NT2/D1 (cell line): Measurements from ENCODE around the gene OGA.

Source experiments
- DNase-seq: peaks from one replicate; pipeline ENCODE4 v3.0.0-alpha.2; 2011; ENCODE audit warnings: low read depth, low spot score
- H3K27me3 ChIP-seq: 2 replicates; pipeline ENCODE4 v1.6.0; 2011; ENCODE audit warnings: mild to moderate bottlenecking; ENCODE audit not compliant: insufficient read length, insufficient read depth
- H3K36me3 ChIP-seq: 2 replicates; pipeline ENCODE4 v1.6.1; 2011; ENCODE audit warnings: mild to moderate bottlenecking, low read length, mixed read lengths; ENCODE audit not compliant: insufficient read depth, insufficient read length
- H3K4me1 ChIP-seq: 2 replicates; pipeline ENCODE4 v1.5.1; 2011; ENCODE audit not compliant: insufficient read depth, insufficient read length
- H3K4me3 ChIP-seq: 2 replicates; pipeline ENCODE4 v1.5.1; 2011; ENCODE audit warnings: low read depth; ENCODE audit not compliant: insufficient read length
- H3K9ac ChIP-seq: 2 replicates; pipeline ENCODE4 v1.6.0; 2011; ENCODE audit warnings: low read depth; ENCODE audit not compliant: insufficient read length
- H3K9me3 ChIP-seq: 2 replicates; pipeline ENCODE4 v1.5.1; 2011; ENCODE audit warnings: mild to moderate bottlenecking, low read length; ENCODE audit not compliant: insufficient read depth
- SUZ12 ChIP-seq: IDR thresholded peaks from 2 replicates; pipeline ENCODE4 v1.6.1; 2011; ENCODE audit not compliant: insufficient read length, insufficient read depth; ENCODE audit errors: extremely low read depth
- YY1 ChIP-seq: IDR thresholded peaks from 2 replicates; pipeline ENCODE4 v1.6.1; 2011; ENCODE audit not compliant: insufficient read length, insufficient read depth
- ZNF274 ChIP-seq: IDR thresholded peaks from 2 replicates; pipeline ENCODE4 v1.6.1; 2011; ENCODE audit warnings: mild to moderate bottlenecking, low read depth, low read length

The OGA gene

DNA sequence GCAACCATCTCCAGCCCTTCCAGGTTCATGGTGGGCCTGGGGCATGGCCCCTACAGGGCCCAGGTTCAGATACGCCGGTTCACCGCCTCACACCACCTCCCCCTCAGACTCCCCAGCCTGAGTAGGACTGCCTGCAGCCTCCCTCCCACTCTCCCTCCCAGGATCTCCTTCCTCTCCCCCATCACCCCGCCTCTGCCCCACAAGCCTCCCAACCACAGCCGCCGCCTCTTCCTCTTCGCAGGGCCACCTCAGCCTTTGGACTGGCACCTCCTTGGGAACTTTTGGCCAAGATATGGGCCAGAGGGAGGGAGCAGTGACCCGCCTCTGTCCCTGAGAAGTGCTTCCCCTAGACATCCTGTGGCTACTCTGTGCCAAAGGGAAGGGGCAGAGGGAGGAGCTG is 16.1 kb upstream of the OGA start:
- Histone ChIP-seq H3K4me1 (peaks cover 5% of the 10 kb centered on the region), H3K9me3 (no peaks in the 10 kb centered on the region), H3K9ac (no peak overlapping the region), H3K4me3 (no peak overlapping the region), H3K27me3 (no peaks in the 10 kb centered on the region), H3K36me3 (no peaks in the 10 kb centered on the region)
- no peak for DNase-seq
- TF ChIP-seq ZNF274 (no peak), YY1 (no peak), SUZ12 (no peak)

DNA sequence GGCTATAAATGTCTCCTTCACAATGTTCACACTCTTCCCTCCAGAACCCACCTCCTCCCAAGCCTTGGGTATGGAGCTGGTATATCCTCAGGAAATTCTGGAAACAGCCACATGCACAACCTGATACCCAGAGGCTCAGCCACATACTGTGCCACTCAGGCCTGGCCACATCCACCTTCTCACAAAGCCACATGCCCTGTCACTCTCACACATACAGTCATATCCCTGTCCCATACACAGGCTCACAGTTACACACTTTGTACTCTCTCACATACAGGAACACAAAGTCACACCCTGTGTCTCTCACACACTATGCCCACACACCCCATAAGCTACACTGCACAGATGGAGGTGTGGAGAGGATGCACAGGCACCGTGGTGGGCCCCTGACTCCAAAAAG is 15.2 kb upstream of the OGA start:
- H3K4me3 ChIP-seq, result no peak overlapping the region
- H3K27me3 ChIP-seq, result no peaks in the 10 kb centered on the region
- peaks cover 5% of the 10 kb centered on the region for H3K4me1 ChIP-seq
- no peak for TF ChIP-seq ZNF274
- no peak for TF ChIP-seq YY1
- TF ChIP-seq SUZ12, result no peak
- H3K36me3 ChIP-seq, result no peaks in the 10 kb centered on the region
- DNase-seq, result no peak
- H3K9me3 ChIP-seq, result no peaks in the 10 kb centered on the region
- no peak overlapping the region for H3K9ac ChIP-seq

DNA sequence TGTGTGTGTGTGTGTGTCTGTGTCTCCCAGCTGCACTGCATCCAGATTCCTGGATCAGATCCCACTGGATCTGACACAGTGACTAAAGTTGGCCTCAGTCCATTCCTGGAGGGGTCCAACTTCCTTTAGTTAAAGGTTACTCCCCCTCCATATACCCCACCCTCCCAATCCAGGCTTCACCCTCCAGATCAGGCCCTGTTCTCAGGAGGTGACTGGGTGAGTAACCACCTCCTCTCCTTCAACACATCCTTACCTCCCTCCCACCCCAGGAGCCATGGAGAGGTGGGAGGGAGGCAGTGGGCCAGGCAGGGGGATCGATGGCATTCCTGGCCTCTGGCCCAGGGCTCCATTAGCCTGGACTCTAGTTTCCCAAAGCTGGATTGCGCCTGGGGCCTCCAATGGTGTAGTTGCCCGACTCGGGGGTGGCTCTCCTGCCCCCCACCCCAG is 14.1 kb upstream of the OGA start:
- DNase-seq, result no peak
- TF ChIP-seq SUZ12, result no peak
- no peak for TF ChIP-seq YY1
- no peak for TF ChIP-seq ZNF274
- H3K9ac ChIP-seq, result no peak overlapping the region
- peaks cover 5% of the 10 kb centered on the region for H3K4me1 ChIP-seq
- H3K4me3 ChIP-seq, result no peak overlapping the region
- H3K36me3 ChIP-seq, result no peaks in the 10 kb centered on the region
- no peaks in the 10 kb centered on the region for H3K27me3 ChIP-seq
- no peaks in the 10 kb centered on the region for H3K9me3 ChIP-seq

DNA sequence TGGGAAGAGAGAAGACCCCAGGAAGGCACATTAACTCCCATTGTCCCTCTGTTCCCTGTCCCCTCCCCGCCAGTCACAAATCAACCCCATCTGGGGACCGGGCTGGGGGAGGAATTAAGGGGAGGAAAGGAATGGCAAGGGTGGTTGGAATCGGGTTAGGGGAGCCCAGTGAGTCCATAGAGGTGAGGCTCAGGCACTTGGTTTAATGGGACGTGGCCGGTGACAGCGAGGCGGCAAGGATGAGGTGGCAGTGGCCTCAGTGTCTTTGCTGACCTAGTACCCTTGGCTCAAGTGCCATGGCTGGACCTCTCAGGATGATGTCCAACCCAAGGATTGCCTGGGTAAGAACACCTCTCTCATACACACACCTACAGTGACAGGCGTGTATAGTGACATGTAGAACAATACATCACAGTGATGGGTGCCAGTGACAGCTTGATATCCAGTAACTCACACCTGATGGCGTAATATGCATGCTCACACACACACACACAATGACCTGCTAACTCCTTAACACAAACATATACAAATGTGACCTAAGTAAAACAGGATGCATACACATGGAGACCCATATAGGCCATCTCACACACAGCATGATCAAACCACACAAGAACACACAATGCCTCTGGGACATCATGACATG is 13.0 kb upstream of the OGA start:
- Histone ChIP-seq H3K9ac (no peak overlapping the region), H3K27me3 (no peaks in the 10 kb centered on the region), H3K4me3 (peak overlapping the region; percentile 47), H3K4me1 (peaks cover 5% of the 10 kb centered on the region), H3K9me3 (no peaks in the 10 kb centered on the region), H3K36me3 (no peaks in the 10 kb centered on the region)
- no peak for DNase-seq
- TF ChIP-seq YY1 (no peak), SUZ12 (no peak), ZNF274 (no peak)

DNA sequence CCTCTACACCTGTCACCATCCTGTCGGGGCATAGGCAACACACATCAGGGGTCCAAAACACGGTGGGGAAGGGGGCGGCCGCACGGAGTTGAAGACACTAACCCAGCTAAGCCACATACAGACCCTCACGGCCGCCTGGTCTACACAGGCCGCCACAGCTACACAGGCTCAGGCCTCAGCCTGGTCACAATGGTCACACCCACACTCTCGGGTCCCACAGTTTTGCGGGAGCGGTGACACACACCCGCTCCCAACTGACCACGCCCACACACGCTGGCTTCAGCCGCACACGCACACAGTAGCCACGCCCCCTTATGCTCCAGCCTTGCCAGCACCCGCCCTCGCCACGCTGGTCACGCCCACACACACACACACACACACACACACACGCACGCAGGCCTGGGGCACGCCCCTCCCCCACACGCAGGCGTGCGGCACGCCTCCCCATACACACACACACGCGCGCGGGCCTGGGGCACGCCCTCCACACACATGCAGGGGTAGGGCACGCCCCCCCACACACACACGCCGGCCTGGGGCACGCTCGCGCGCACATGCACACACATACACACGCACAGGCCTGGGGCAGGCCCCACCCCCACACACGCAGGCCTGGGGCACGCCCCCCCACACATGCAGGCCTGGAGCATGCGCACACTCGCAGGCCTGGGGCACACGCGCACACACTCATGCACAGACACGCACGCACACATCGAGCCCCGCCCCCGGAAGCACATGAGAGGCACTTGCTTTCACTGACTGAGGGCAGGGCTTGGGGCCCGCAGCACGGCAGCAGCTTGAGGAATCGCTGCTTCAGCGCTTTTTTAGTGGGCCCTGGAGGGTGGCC is 12.3 kb upstream of the OGA start:
- Histone ChIP-seq H3K9me3 (no peaks in the 10 kb centered on the region), H3K27me3 (no peaks in the 10 kb centered on the region), H3K4me3 (peak overlapping the region; percentile 47), H3K4me1 (peaks cover 5% of the 10 kb centered on the region), H3K9ac (peak overlapping the region; percentile 9), H3K36me3 (no peaks in the 10 kb centered on the region)
- no peak for DNase-seq
- no peak for TF ChIP-seq SUZ12
- TF ChIP-seq ZNF274, result no peak
- TF ChIP-seq YY1, result no peak

DNA sequence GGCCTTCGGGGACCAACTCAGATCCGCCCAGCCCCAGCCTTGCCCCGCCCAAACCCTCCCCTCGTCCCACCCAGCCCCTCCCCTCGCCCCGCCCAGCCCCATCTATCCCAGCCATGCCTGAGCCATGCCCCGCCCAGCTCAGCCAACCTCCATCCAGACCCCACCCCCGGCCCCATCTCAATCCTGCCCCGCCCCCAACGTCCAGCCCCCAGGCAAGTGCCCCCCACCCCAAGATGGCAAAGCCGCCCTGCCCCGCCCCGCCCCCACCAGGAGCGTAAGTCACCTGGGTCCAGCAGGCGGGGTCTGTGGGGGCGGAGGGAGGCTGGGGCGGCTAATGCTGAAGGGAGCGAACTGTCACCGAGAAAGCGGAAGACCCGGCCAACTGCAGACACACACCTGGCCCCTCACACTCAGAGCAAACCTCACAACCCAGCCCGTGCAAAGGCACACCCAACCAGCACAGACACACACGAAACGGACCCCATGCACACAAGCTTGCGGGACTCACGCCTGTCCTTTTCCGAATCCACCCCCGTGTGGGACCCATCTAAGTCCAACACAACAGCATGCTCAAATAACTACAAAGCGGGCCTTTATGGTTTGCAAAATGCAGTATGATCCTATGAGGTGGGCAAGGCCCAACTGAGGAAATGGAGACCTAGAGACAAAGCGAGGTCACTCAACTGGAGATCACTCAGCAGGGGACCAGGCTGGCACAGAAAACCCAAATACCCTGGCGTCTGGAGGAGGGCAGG is 11.5 kb upstream of the OGA start:
- Histone ChIP-seq H3K9me3 (no peaks in the 10 kb centered on the region), H3K27me3 (no peaks in the 10 kb centered on the region), H3K36me3 (no peaks in the 10 kb centered on the region), H3K4me1 (peaks cover 5% of the 10 kb centered on the region), H3K9ac (peak overlapping the region; percentile 32), H3K4me3 (peak overlapping the region; percentile 47)
- no peak for DNase-seq
- no peak for TF ChIP-seq SUZ12
- no peak for TF ChIP-seq ZNF274
- TF ChIP-seq YY1, result no peak
